GM23338 (cell line): ENCODE results near the gene GRID2. TPM values are rescaled to one million over a fixed set of nuclear protein-coding genes. Genes with fewer than 3 reads are reported as not detected.

Experiments used
- ATAC-seq: fragments of 200-7000 bp; cut with Tn5 transposase; 3 replicates; pipeline ENCODE4 v1.9.1; 2020
- DNase-seq: peaks from one replicate; pipeline ENCODE4 v3.0.0-alpha.2; 2015; ENCODE audit warnings: low spot score
- H2AFZ ChIP-seq: fragments of 200-600 bp; sonication (generic); 2 replicates; pipeline ENCODE4 v1.8.0; 2016; ENCODE audit warnings: antibody characterized with exemption, mild to moderate bottlenecking, moderate library complexity
- H3F3A ChIP-seq: fragments of 200-600 bp; sonication (generic); replicated peaks from 2 replicates; pipeline ENCODE4 v1.8.0; 2017; ENCODE audit warnings: antibody characterized with exemption, mixed run types, low read depth
- H3K27ac ChIP-seq: fragments of 200-600 bp; sonication (generic); 2 replicates; pipeline ENCODE4 v1.6.1; 2016; ENCODE audit warnings: low read depth
- H3K27me3 ChIP-seq: fragments of 200-600 bp; sonication (generic); 2 replicates; pipeline ENCODE4 v1.8.0; 2016; ENCODE audit warnings: mild to moderate bottlenecking, mixed run types, moderate library complexity; ENCODE audit not compliant: insufficient read depth
- H3K36me3 ChIP-seq: fragments of 200-600 bp; sonication (generic); 2 replicates; pipeline ENCODE4 v1.8.0; 2016; ENCODE audit warnings: mild to moderate bottlenecking; ENCODE audit not compliant: insufficient read depth
- H3K4me1 ChIP-seq: fragments of 200-600 bp; sonication (generic); 2 replicates; pipeline ENCODE4 v1.8.0; 2016; ENCODE audit warnings: mild to moderate bottlenecking, moderate library complexity; ENCODE audit not compliant: insufficient read depth
- H3K4me2 ChIP-seq: fragments of 200-600 bp; sonication (generic); 2 replicates; pipeline ENCODE4 v1.7.1; 2017; ENCODE audit warnings: mixed run types
- H3K4me3 ChIP-seq: fragments of 200-600 bp; sonication (generic); 2 replicates; pipeline ENCODE4 v1.6.1; 2016; ENCODE audit warnings: mixed run types
- H3K79me2 ChIP-seq: fragments of 200-600 bp; sonication (generic); replicated peaks from 2 replicates; pipeline ENCODE4 v1.8.0; 2017; ENCODE audit warnings: mild to moderate bottlenecking; ENCODE audit not compliant: insufficient read depth
- H3K9me2 ChIP-seq: fragments of 200-600 bp; sonication (generic); 2 replicates; pipeline ENCODE4 v1.8.0; 2017; ENCODE audit not compliant: insufficient read depth
- H4K20me1 ChIP-seq: fragments of 200-600 bp; sonication (generic); replicated peaks from 2 replicates; pipeline ENCODE4 v1.8.0; 2017; ENCODE audit warnings: mild to moderate bottlenecking; ENCODE audit not compliant: insufficient read depth
- H3K27ac Mint-ChIP-seq: 2 replicates; pipeline ENCODE4 v1.8.0; 2020; ENCODE audit warnings: inconsistent platforms, mild to moderate bottlenecking, moderate library complexity, mixed read lengths
- H3K27me3 Mint-ChIP-seq: 3 replicates; pipeline ENCODE4 v1.8.0; 2022; ENCODE audit warnings: low read depth, mild to moderate bottlenecking, moderate library complexity, mixed read lengths, inconsistent platforms; ENCODE audit not compliant: insufficient read depth, poor library complexity
- H3K36me3 Mint-ChIP-seq: 3 replicates; pipeline ENCODE4 v1.8.0; 2021; ENCODE audit warnings: low read depth, mild to moderate bottlenecking, inconsistent platforms, moderate library complexity, mixed read lengths
- H3K4me1 Mint-ChIP-seq: 3 replicates; pipeline ENCODE4 v1.8.0; 2020; ENCODE audit warnings: mild to moderate bottlenecking, inconsistent platforms, mixed read lengths
- H3K4me3 Mint-ChIP-seq: 3 replicates; pipeline ENCODE4 v1.8.0; 2021; ENCODE audit warnings: moderate library complexity, mild to moderate bottlenecking, inconsistent platforms, mixed read lengths
- H3K9me3 Mint-ChIP-seq: 3 replicates; pipeline ENCODE4 v1.8.0; 2020; ENCODE audit warnings: moderate library complexity, mild to moderate bottlenecking, inconsistent platforms, mixed read lengths
- CREB1 ChIP-seq: fragments of 250-450 bp; sonication (Bioruptor Pico); IDR thresholded peaks from 2 replicates; pipeline ENCODE4 v1.5.0; 2020; ENCODE audit warnings: low read depth, mild to moderate bottlenecking, moderate library complexity
- EZH2phosphoT487 ChIP-seq: fragments of 200-600 bp; sonication (generic); IDR thresholded peaks from one replicate; pipeline ENCODE4 v1.8.1; 2018; ENCODE audit warnings: antibody characterized with exemption; ENCODE audit not compliant: unreplicated experiment
- JUNB ChIP-seq: IDR thresholded peaks from one replicate; pipeline ENCODE4 v1.6.1; 2016; ENCODE audit warnings: antibody characterized with exemption; ENCODE audit not compliant: unreplicated experiment
- POLR2AphosphoS5 ChIP-seq: IDR thresholded peaks from 2 replicates; pipeline ENCODE4 v1.6.1; 2016; ENCODE audit warnings: antibody characterized with exemption, low read depth
- REST ChIP-seq: IDR thresholded peaks from one replicate; pipeline ENCODE4 v1.6.1; 2018; ENCODE audit warnings: antibody characterized with exemption; ENCODE audit not compliant: unreplicated experiment
- STAT1 ChIP-seq: IDR thresholded peaks from one replicate; pipeline ENCODE4 v1.6.1; 2016; ENCODE audit warnings: antibody characterized with exemption; ENCODE audit not compliant: unreplicated experiment
- ZNF331 ChIP-seq: fragments of 250-450 bp; sonication (Bioruptor Pico); IDR thresholded peaks from 2 replicates; pipeline ENCODE4 v1.5.0; 2020; ENCODE audit warnings: low read depth, mild to moderate bottlenecking, moderate library complexity
- polyA plus RNA-seq: library from polyadenylated mRNA; unstranded; fragments of >200 nt; fragmentation: Nextera tagmentation; extraction: Ambion mirVana; gene quantifications from 2 replicates; pipeline ENCODE4 v1.2.1, GENCODE V29; 2016
- total RNA-seq: library from RNA; depleted of rRNA; stranded (reverse); fragments of >200 nt; shearing (Covaris generic); gene quantifications from 2 replicates; pipeline ENCODE4 v1.2.3, GENCODE V29; 2014
- TF ChIP-seq, protein P1 (sequence below): fragments of 250-450 bp; sonication (Bioruptor Pico); IDR thresholded peaks from 2 replicates; pipeline ENCODE4 v1.5.0; 2020; ENCODE audit warnings: mild to moderate bottlenecking, moderate library complexity

Gene GRID2
- total and polyA plus RNA-seq, 2 experiments from 2014 or later: 19.9 to 65.4 TPM

GRCh38 chr4:92629302-92629701, 325.5 kb downstream of the GRID2 start (continued):
- TF ChIP-seq, protein P1, sequence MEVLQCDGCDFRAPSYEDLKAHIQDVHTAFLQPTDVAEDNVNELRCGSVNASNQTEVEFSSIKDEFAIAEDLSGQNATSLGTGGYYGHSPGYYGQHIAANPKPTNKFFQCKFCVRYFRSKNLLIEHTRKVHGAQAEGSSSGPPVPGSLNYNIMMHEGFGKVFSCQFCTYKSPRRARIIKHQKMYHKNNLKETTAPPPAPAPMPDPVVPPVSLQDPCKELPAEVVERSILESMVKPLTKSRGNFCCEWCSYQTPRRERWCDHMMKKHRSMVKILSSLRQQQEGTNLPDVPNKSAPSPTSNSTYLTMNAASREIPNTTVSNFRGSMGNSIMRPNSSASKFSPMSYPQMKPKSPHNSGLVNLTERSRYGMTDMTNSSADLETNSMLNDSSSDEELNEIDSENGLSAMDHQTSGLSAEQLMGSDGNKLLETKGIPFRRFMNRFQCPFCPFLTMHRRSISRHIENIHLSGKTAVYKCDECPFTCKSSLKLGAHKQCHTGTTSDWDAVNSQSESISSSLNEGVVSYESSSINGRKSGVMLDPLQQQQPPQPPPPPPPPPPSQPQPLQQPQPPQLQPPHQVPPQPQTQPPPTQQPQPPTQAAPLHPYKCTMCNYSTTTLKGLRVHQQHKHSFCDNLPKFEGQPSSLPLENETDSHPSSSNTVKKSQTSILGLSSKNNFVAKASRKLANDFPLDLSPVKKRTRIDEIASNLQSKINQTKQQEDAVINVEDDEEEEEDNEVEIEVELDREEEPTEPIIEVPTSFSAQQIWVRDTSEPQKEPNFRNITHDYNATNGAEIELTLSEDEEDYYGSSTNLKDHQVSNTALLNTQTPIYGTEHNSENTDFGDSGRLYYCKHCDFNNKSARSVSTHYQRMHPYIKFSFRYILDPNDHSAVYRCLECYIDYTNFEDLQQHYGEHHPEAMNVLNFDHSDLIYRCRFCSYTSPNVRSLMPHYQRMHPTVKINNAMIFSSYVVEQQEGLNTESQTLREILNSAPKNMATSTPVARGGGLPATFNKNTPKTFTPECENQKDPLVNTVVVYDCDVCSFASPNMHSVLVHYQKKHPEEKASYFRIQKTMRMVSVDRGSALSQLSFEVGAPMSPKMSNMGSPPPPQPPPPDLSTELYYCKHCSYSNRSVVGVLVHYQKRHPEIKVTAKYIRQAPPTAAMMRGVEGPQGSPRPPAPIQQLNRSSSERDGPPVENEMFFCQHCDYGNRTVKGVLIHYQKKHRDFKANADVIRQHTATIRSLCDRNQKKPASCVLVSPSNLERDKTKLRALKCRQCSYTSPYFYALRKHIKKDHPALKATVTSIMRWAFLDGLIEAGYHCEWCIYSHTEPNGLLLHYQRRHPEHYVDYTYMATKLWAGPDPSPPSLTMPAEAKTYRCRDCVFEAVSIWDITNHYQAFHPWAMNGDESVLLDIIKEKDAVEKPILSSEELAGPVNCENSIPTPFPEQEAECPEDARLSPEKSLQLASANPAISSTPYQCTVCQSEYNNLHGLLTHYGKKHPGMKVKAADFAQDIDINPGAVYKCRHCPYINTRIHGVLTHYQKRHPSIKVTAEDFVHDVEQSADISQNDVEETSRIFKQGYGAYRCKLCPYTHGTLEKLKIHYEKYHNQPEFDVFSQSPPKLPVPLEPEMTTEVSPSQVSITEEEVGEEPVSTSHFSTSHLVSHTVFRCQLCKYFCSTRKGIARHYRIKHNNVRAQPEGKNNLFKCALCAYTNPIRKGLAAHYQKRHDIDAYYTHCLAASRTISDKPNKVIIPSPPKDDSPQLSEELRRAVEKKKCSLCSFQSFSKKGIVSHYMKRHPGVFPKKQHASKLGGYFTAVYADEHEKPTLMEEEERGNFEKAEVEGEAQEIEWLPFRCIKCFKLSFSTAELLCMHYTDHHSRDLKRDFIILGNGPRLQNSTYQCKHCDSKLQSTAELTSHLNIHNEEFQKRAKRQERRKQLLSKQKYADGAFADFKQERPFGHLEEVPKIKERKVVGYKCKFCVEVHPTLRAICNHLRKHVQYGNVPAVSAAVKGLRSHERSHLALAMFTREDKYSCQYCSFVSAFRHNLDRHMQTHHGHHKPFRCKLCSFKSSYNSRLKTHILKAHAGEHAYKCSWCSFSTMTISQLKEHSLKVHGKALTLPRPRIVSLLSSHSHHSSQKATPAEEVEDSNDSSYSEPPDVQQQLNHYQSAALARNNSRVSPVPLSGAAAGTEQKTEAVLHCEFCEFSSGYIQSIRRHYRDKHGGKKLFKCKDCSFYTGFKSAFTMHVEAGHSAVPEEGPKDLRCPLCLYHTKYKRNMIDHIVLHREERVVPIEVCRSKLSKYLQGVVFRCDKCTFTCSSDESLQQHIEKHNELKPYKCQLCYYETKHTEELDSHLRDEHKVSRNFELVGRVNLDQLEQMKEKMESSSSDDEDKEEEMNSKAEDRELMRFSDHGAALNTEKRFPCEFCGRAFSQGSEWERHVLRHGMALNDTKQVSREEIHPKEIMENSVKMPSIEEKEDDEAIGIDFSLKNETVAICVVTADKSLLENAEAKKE (CRISPR knock-in tag): no peak
- TF ChIP-seq ZNF331 (CRISPR knock-in tag) (no peak), REST (no peak)

DNA sequence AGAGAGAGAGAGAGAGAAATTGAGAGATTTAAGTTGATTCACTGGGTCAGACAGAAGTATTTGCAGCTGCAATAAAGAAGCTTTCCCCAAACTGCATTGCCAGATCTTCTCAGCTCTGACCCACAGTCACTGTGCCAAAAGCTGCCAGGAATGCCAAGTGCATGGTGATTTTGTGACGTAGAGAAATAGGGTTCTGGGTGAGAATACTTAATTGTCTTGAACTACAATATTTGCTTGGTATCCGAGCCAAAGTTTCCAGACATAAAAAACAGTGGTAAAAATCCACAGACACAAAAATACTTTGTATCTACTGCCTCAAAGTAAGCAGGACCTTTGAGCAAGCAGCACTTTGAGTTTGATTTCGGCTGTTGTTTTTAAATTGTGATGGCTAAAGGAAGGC, 331.1 kb downstream of the GRID2 start:
- Histone ChIP-seq H3K4me2 (no peak overlapping the region), H3K4me3 (no peak overlapping the region), H3K79me2 (peaks cover 5% of the 10 kb centered on the region; the same call in 1 of the 2 replicates), H3K27me3 (no peaks in the 10 kb centered on the region), H3K27ac (no peak overlapping the region), H3F3A (no peaks in the 10 kb centered on the region), H3K4me1 (peaks cover 5% of the 10 kb centered on the region), H4K20me1 (no peaks in the 10 kb centered on the region; the same call in 1 of the 2 replicates), H2AFZ (no peak overlapping the region), H3K36me3 (no peaks in the 10 kb centered on the region), H3K9me2 (no peaks in the 10 kb centered on the region)
- H3K27ac Mint-ChIP-seq: peak overlapping the region; percentile 47; the same call in 1 of the 2 replicates
- H3K4me3 Mint-ChIP-seq: no peak overlapping the region
- H3K36me3 Mint-ChIP-seq: no peaks in the 10 kb centered on the region
- no peaks in the 10 kb centered on the region for H3K9me3 Mint-ChIP-seq
- DNase-seq (peak; percentile 25), ATAC-seq (no peak)
- no peaks in the 10 kb centered on the region for H3K27me3 Mint-ChIP-seq
- H3K4me1 Mint-ChIP-seq: peaks cover 32% of the 10 kb centered on the region
- TF ChIP-seq STAT1: no peak
- TF ChIP-seq JUNB: no peak
- no peak for TF ChIP-seq POLR2AphosphoS5
- TF ChIP-seq EZH2phosphoT487: no peak
- no peak for TF ChIP-seq CREB1 (CRISPR knock-in tag)
